T follicular helper cell (primary cell): ENCODE measurements around the gene AS3MT.
"Not testable (repeated sequence)": the region's sequence is repeated elsewhere in the genome, so short reads cannot be mapped to it uniquely, and the experiment has no call there.

ENCODE experiments used
- DNase-seq: peaks from one replicate; pipeline ENCODE4 v3.0.0-alpha.2; 2020; ENCODE audit warnings: low read depth

AS3MT gene

DNA sequence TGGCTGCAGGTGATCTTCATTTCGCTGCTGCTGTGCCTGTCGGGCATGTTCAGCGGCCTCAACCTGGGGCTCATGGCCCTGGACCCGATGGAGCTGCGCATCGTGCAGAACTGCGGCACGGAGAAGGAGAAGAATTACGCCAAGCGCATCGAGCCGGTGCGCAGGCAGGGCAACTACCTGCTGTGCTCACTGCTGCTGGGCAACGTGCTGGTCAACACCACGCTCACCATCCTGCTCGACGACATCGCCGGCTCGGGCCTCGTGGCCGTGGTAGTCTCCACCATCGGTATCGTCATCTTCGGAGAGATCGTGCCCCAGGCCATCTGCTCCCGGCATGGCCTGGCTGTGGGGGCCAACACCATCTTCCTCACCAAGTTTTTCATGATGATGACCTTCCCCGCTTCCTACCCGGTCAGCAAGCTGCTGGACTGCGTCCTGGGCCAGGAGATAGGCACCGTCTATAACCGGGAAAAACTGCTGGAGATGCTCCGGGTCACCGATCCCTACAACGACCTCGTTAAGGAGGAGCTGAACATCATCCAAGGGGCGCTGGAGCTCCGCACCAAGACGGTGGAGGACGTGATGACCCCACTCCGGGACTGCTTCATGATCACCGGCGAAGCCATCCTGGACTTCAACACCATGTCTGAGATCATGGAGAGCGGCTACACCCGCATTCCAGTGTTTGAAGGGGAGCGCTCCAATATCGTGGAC, 50.1 kb downstream of the AS3MT start:
- no peak for DNase-seq

DNA sequence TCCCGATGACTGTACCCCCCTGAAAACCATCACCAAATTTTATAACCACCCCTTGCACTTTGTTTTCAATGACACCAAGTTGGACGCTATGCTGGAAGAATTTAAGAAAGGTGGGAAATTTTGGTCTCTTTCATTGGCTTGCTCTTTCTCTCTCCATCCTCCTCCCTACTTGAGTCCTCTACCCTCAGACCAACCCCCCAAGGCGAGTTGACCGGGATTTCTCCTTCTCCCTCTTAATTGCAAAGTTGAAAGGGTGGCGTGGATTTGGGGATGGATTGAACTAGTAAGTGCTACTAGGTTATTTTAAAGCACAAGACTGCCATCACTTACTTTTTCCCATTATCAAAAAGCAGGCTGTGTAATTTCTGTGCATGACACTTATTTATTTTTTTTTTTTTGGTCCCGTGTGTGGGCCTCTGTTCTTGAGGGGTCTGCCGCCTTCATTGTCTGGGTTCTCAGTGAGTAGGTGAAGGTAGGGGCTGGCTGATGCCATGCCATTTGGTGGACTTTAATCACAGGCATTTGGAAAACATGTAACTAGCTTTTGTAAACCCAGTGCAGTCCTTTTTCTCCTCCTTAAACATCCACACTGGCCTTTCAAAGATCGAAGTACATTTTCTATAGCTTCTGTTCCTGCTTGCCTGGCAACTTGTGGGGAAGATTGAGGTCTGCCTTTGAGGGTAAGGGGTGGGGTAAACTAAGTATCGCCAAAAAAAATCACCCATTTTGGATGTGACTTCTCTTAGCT, 50.9 kb downstream of the AS3MT start:
- no peak for DNase-seq

DNA sequence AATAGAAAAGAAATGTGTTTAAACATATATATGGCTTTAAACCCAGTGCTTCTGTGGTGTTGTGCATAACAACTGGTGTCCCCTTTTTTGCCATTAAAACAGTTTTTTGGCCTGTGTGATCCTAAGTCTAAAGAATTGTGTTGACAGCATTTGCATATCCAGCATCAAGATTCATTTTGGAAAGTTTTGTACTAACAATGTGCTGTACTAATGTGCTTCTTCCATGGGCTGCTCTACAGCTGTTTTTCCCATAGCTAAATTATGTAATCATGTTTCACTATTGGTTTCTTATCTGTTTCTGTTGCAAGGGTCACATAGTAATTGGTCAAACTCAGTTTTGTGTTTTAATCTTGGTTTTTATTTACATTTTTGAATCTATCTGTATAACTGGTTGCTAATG, 54.3 kb downstream of the AS3MT start:
- no peak for DNase-seq

DNA sequence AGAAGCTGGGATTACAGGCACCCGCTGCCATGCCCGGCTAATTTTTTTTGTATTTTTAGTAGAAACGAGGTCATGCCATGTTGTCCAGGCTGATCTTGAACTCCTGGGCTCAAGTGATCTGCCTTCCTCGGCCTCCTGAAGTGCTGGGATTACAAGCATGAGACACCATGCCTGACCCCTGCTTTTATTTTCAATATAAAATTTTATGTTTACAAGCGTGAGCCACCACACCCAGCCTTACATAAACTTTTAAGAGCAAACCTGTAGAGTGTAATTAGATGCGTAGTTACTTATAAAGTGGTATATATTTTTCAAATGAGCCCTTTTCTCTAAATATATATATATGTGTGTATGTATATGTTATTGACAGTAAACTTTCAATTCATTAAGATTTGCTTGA, 57.6 kb downstream of the AS3MT start:
- no peak for DNase-seq

DNA sequence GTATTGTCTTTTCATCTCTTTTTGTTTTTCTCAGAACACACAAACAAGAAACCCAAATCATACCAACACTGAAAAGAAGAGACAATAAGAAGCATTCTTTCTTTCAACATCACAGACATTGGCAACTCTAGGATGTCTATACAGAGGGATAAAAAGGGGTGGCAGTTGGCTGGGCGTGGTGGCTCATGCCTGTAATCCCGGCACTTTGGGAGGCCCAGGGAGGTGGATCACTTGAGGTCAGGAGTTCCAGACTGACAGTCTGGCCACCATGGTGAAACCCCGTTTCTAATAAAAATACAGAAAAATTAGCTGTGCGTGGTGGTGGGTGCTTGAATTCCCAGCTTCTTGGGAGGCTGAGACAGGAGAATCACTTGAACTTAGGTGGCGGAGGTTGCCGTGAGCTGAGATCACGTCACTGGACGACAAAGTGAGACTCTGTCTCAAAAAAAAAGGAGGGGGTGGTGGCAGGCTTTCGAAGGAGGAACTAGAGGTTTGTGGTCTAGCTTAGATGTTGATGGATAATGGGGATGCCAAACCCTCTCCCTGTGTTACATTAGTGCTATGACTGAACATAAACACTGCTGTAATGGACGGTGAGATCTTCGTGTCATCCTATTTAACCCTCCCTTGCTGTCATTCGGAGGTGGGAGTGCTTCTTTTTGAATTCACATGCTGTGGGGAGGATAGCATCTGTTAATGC, 58.2 kb downstream of the AS3MT start:
- no peak for DNase-seq

DNA sequence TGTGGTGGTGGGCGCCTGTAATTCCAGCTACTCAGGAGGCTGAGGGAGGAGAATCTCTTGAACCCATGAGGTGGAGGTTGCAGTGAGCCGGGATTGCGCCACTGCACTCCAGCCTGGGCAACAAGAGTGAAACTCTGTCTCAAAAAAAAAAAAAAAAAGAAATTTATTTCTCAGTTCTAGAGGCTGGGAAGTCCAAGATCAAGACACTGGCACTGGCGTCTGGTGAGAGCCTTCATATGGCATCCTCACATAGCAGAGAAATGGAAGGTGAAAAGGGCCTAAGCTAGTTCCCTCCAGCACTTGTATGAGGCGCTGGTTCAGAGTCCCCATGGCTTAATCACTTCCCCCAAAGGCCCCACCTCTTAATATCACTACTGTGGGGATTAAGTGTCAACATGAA, 59.2 kb downstream of the AS3MT start:
- not testable (repeated sequence) for DNase-seq

DNA sequence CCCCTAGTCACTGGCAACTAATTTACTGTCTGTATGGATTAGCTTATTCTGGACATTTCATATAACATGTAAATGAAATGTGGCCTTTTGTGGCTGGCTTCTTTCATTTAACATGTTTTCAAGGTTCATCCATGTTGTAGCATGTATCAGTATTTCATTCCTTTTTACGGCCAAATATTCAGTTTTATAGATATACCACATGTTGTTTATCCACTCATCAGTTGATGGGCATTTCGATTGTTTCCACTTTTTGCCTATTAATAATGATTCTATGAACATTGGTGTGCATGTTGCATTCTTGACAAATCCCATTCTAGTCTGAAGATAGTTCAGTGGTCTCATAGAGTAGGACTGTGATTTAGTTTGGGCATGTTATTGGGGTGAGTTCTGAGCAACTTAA, 61.5 kb downstream of the AS3MT start:
- no peak for DNase-seq

DNA sequence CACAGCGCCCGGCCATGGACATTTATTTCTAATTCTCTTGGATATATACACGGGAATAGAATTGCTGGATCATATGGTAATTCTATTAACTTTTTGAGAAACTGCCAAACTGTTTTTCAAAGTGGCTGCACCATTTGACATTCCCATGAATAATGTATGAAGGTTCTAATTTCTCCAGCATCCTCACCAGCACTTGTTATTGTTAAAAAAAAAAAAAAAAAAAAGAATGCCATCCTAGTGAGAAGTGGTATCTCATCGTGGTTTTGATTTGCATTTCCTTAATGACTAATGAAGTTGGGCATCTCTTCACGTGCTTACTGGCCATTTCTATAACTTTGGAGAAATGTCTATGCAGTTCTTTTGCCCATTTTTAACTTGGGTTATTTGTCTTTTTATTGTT, 62.4 kb downstream of the AS3MT start:
- no peak for DNase-seq

DNA sequence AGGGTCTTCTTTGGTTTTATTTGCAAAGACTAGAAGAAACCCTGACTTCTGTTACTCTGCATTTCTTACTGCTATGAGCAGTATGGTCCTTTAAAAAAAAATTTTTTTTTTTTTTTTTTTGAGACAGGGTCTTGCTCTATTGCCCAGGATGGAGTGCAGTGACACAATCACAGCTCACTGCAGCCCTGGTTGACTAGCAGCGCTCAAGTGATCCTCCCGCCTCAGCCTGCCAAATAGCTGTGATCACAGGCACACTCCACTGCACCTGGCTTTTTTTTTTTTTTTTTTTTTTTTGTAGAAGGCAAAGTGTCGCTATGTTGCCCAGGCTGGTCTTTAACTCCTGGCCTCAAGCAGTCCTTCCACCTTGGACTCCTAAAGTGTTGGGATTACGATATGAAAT, 66.2 kb downstream of the AS3MT start:
- no peak for DNase-seq

DNA sequence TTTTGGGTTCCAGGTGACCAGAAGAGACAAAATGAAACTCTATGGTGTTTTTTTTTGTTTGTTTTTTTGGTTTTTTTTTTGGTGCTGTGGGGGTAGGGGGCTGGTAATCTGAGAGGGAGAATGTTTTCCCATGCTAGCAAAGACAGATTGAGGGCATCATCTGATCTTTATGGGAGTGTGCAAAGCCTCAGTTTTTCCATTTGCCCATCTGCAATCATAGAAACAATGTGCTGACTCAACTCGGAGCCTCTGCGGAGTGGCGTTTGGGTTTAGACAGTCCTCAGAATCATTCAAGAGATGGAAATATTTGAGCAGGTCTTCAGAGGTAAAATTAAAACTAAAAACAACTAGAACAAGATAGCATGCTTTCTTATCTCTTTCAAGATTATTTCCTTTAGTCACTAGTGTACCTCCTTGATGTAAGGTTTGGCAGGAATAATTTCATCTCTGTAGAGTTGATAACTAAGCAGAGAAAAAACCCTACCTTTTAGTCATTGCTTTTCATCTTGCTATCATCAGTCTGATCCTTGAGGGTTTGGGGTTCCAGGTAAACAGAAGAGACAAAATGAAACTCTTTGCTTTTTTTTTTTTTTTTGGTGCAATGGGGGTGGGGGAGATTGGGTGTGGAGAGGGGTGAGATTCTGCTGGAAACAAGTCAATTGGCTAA, 66.8 kb downstream of the AS3MT start:
- no peak for DNase-seq

DNA sequence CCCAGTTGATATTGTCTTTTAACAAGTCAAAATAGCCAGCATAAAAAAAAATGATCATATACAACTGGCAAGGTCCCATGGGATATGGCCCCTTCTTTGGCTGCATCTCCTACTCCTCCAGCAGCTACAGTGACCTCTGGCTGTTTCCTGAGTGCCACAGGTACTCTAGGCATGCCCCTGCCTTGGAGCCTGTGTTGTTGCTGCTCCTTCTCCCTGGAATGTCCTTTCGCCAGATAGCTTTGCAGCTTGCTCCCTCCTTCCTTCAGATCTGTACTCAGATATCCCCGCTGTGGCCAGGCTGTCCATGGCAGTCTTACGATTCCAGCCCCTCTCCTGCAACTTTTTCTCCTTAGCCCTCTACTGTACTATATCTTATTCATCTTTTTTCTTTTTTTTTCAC, 72.1 kb downstream of the AS3MT start:
- DNase-seq: no peak

DNA sequence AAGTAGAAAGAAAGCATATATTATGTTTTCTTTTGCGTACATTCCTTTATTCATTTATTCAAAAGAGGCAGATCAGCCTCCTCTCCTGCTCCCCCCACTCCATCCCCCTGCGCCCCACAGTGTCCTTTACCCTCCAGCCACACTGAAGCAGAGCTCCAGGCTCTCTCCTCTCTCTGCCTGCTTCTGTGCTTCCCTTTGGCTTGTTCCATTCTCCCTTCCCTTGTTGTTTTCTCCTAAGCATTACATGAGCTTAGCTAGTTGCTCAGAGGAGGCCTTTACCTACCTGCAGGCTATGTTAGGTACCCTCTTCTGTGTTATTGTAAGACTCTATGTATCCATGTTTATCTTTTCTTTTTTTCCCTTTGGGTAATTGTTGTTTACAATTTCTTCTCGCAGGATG, 76.2 kb downstream of the AS3MT start:
- DNase-seq: no peak

DNA sequence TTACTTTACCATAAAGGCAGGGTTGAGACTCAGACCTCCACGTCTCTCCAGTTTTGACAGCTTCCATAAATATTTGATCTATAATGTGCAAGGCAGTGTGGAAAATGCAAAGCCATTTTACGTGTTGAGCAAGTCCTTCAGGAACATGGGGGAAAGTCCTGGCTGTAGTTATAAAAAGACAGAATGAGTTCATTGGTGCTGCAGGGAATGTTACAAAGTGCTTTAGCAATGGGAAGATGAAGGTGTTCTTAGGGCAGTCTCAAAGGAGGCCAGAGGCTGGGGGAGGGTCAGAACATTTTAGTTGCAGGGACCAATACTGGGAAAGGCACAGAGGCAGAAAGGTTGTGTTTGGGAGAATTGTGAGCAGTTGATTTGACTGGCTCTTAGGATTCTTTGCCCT, 76.7 kb downstream of the AS3MT start:
- DNase-seq: no peak

DNA sequence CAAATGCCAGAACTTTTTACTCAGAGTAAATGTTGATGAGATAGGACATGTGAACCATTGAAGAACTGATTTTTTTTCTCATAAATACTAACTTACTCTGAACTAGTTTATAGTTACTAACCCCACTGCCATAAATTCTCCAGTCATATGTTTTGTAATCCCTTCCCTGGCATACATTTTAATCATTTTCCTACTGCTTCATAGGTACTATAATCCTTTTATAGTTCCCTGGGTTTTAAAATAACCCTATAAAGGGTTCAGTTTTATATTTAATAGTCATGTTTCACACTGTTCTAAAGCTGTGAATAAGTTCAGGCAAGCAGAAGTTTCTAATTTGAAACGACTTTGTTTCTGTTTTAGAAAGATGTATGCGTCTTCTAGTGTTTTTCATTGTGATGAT, 77.7 kb downstream of the AS3MT start:
- no peak for DNase-seq

DNA sequence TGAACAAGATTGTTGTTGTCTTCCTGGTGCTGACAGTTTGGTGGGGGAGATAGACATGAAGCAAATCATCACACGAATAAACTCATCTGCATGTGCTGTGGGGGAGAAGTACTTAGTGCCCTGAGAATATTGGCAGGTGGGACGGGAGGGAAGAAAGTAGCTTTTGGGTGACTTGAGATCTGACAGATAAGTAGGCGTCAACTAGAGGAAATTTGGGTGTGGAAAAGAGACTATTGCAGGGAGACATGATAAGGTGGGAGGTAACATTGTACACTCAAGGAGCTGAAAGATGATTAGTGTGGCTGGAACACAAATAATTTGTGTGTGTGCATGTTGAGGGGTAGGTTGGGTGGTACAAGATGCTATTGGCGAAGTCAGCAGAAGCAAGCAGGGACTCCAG, 78.9 kb downstream of the AS3MT start:
- no peak for DNase-seq

DNA sequence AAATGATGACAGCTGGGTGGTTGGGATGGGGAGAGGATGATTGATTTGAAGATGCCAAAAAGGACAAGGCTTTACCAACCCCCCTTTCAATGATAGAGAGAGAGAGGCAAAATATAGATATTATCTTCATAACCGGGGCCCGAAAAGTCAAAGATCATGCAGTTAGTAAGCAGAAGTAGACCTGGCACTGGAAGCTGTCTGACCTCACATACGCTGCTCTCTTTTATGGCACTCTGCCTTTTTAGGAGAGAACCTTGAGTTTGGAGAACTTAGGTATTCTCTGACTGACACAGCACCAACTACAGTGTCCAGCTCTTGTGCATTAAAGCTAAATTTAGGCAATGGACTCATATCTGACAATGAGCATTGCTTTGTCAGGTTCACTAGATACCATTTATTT, 79.5 kb downstream of the AS3MT start:
- no peak for DNase-seq

DNA sequence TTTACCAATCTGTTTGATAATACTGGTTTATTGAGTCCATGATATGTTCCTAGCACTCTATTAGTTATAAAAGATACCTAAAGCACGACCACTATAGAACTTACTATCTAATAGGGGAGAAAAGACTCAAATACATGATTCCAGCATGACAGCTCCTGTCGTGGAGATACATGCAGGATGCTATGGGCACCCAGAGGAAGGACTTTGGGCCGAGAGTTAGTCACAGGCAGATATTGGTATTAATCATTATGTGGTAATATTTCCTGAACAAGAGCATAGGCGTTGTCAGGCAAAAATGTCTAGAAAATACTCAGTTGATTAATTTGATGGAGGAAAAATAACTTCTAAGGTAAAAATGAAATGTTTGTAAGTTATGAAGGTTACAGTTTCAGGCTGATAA, 80.6 kb downstream of the AS3MT start:
- DNase-seq: no peak

DNA sequence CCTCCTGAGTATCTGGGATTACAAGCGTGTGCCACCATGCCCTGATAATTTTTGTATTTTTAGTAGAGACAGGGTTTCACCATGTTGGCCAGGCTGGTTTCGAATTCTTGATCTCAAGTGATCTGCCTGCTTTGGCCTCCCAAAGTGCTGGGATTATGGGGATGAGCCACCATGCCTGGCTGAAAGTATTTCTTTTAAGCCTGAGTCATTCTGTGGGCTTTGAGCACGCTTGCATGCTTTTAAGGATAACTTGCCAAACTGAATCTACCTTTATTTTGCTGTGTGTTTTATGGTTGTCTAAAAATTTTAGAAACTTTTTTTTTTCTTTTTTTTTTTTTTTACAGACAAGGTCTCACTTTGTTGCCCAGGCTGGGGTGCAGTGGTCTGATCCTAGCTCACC, 82.0 kb downstream of the AS3MT start:
- DNase-seq: no peak
